GM23338 (cell line): ENCODE results near the gene MAG.

ENCODE experiments used
- CREB1 ChIP-seq: fragments of 250-450 bp; sonication (Bioruptor Pico); IDR thresholded peaks from 2 replicates; pipeline ENCODE4 v1.5.0; 2020; ENCODE audit warnings: low read depth, mild to moderate bottlenecking, moderate library complexity
- ETS1 ChIP-seq: IDR thresholded peaks from 2 replicates; pipeline ENCODE4 v1.6.1; 2016; ENCODE audit warnings: antibody characterized with exemption
- EZH2 ChIP-seq: fragments of 200-600 bp; sonication (generic); IDR thresholded peaks from one replicate; pipeline ENCODE4 v1.8.0; 2017; ENCODE audit warnings: antibody characterized with exemption, mild to moderate bottlenecking, low read depth; ENCODE audit not compliant: unreplicated experiment
- EZH2phosphoT487 ChIP-seq: fragments of 200-600 bp; sonication (generic); IDR thresholded peaks from one replicate; pipeline ENCODE4 v1.8.1; 2018; ENCODE audit warnings: antibody characterized with exemption; ENCODE audit not compliant: unreplicated experiment
- JUNB ChIP-seq: IDR thresholded peaks from one replicate; pipeline ENCODE4 v1.6.1; 2016; ENCODE audit warnings: antibody characterized with exemption; ENCODE audit not compliant: unreplicated experiment
- POLR2AphosphoS5 ChIP-seq: IDR thresholded peaks from 2 replicates; pipeline ENCODE4 v1.6.1; 2016; ENCODE audit warnings: antibody characterized with exemption, low read depth
- REST ChIP-seq: IDR thresholded peaks from one replicate; pipeline ENCODE4 v1.6.1; 2018; ENCODE audit warnings: antibody characterized with exemption; ENCODE audit not compliant: unreplicated experiment
- STAT1 ChIP-seq: IDR thresholded peaks from one replicate; pipeline ENCODE4 v1.6.1; 2016; ENCODE audit warnings: antibody characterized with exemption; ENCODE audit not compliant: unreplicated experiment
- ZNF114 ChIP-seq: fragments of 250-450 bp; sonication (Bioruptor Pico); IDR thresholded peaks from 2 replicates; pipeline ENCODE4 v1.5.0; 2020; ENCODE audit warnings: mild to moderate bottlenecking, moderate library complexity
- TF ChIP-seq, protein P1 (sequence below), 2 experiments: fragments of 200-600 bp in 1 of 2; sonication (generic) in 1 of 2; conservative IDR thresholded peaks; 2 replicates each; pipeline versions ENCODE4 v1.5.1 to v1.6.1; 2016 to 2017; ENCODE audit warnings: antibody characterized with exemption in 2 of 2, low read depth in 2 of 2, mild to moderate bottlenecking in 2 of 2, moderate library complexity in 1 of 2
- TF ChIP-seq, protein P2 (sequence below): fragments of 250-450 bp; sonication (Bioruptor Pico); IDR thresholded peaks from 2 replicates; pipeline ENCODE4 v1.5.0; 2020; ENCODE audit warnings: mild to moderate bottlenecking, moderate library complexity

DNA sequence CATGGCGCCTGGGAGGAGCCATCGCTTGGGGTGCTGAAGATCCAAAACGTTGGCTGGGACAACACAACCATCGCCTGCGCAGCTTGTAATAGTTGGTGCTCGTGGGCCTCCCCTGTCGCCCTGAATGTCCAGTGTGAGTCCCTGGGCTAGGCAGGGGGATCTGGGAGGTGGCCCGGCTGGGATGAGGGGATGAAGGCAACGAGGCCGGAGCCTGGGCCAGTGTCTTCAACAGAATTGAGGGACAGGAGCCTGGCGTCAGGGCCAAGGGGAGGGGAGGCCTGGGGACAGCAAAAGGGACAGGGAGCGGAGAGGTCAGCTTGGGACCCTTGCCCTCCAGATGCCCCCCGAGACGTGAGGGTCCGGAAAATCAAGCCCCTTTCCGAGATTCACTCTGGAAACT is 49.0 kb downstream of the MAG start:
- no peak for TF ChIP-seq POLR2AphosphoS5
- no peak for TF ChIP-seq REST
- TF ChIP-seq, protein P1, sequence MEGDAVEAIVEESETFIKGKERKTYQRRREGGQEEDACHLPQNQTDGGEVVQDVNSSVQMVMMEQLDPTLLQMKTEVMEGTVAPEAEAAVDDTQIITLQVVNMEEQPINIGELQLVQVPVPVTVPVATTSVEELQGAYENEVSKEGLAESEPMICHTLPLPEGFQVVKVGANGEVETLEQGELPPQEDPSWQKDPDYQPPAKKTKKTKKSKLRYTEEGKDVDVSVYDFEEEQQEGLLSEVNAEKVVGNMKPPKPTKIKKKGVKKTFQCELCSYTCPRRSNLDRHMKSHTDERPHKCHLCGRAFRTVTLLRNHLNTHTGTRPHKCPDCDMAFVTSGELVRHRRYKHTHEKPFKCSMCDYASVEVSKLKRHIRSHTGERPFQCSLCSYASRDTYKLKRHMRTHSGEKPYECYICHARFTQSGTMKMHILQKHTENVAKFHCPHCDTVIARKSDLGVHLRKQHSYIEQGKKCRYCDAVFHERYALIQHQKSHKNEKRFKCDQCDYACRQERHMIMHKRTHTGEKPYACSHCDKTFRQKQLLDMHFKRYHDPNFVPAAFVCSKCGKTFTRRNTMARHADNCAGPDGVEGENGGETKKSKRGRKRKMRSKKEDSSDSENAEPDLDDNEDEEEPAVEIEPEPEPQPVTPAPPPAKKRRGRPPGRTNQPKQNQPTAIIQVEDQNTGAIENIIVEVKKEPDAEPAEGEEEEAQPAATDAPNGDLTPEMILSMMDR (conservative IDR thresholded peaks at IDR 0.05; ENCODE audit: low read depth in 2 of 2), result no peak
- TF ChIP-seq EZH2, result no peak
- no peak for TF ChIP-seq EZH2phosphoT487
- no peak for TF ChIP-seq ETS1
- no peak for TF ChIP-seq JUNB
- no peak for TF ChIP-seq CREB1
- TF ChIP-seq ZNF114 (CRISPR knock-in tag), result no peak
- TF ChIP-seq, protein P2, sequence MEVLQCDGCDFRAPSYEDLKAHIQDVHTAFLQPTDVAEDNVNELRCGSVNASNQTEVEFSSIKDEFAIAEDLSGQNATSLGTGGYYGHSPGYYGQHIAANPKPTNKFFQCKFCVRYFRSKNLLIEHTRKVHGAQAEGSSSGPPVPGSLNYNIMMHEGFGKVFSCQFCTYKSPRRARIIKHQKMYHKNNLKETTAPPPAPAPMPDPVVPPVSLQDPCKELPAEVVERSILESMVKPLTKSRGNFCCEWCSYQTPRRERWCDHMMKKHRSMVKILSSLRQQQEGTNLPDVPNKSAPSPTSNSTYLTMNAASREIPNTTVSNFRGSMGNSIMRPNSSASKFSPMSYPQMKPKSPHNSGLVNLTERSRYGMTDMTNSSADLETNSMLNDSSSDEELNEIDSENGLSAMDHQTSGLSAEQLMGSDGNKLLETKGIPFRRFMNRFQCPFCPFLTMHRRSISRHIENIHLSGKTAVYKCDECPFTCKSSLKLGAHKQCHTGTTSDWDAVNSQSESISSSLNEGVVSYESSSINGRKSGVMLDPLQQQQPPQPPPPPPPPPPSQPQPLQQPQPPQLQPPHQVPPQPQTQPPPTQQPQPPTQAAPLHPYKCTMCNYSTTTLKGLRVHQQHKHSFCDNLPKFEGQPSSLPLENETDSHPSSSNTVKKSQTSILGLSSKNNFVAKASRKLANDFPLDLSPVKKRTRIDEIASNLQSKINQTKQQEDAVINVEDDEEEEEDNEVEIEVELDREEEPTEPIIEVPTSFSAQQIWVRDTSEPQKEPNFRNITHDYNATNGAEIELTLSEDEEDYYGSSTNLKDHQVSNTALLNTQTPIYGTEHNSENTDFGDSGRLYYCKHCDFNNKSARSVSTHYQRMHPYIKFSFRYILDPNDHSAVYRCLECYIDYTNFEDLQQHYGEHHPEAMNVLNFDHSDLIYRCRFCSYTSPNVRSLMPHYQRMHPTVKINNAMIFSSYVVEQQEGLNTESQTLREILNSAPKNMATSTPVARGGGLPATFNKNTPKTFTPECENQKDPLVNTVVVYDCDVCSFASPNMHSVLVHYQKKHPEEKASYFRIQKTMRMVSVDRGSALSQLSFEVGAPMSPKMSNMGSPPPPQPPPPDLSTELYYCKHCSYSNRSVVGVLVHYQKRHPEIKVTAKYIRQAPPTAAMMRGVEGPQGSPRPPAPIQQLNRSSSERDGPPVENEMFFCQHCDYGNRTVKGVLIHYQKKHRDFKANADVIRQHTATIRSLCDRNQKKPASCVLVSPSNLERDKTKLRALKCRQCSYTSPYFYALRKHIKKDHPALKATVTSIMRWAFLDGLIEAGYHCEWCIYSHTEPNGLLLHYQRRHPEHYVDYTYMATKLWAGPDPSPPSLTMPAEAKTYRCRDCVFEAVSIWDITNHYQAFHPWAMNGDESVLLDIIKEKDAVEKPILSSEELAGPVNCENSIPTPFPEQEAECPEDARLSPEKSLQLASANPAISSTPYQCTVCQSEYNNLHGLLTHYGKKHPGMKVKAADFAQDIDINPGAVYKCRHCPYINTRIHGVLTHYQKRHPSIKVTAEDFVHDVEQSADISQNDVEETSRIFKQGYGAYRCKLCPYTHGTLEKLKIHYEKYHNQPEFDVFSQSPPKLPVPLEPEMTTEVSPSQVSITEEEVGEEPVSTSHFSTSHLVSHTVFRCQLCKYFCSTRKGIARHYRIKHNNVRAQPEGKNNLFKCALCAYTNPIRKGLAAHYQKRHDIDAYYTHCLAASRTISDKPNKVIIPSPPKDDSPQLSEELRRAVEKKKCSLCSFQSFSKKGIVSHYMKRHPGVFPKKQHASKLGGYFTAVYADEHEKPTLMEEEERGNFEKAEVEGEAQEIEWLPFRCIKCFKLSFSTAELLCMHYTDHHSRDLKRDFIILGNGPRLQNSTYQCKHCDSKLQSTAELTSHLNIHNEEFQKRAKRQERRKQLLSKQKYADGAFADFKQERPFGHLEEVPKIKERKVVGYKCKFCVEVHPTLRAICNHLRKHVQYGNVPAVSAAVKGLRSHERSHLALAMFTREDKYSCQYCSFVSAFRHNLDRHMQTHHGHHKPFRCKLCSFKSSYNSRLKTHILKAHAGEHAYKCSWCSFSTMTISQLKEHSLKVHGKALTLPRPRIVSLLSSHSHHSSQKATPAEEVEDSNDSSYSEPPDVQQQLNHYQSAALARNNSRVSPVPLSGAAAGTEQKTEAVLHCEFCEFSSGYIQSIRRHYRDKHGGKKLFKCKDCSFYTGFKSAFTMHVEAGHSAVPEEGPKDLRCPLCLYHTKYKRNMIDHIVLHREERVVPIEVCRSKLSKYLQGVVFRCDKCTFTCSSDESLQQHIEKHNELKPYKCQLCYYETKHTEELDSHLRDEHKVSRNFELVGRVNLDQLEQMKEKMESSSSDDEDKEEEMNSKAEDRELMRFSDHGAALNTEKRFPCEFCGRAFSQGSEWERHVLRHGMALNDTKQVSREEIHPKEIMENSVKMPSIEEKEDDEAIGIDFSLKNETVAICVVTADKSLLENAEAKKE (CRISPR knock-in tag), result no peak
- no peak for TF ChIP-seq STAT1
